HCT116 (cell line): ENCODE results near the gene IFIH1. TPM values are rescaled to one million over a fixed set of nuclear protein-coding genes. Genes with fewer than 3 reads are reported as not detected.

Experiments
- ATAC-seq: fragments of 200-7000 bp; cut with Tn5 transposase; 2 replicates; pipeline ENCODE4 v1.9.1; 2020; ENCODE audit warnings: mild to moderate bottlenecking, moderate library complexity
- BruUV-seq: library from RNA; stranded (reverse); fragments of 400-500 nt; replicated peaks from 2 replicates; lab custom pipeline; 2021; lab: Mats Ljungman, UMichigan
- CTCF ChIA-PET: fragments of 300-600 bp; sonication (Branson Sonifier 250); formaldehyde crosslinking; loops from one replicate; lab custom pipeline; 2021; ENCODE audit warnings: antibody characterized with exemption; lab: Charles Lee
- POLR2A ChIA-PET: fragments of 300-600, 350-600 bp; sonication (Branson Sonifier 250); formaldehyde crosslinking; loops from one replicate; lab custom pipeline; 2021; ENCODE audit warnings: antibody characterized with exemption; lab: Charles Lee
- RAD21 ChIA-PET, 2 experiments: fragments of 300-600 bp; sonication (Branson Sonifier 250); formaldehyde crosslinking; loops; one replicate each; lab custom pipeline; 2023; ENCODE audit warnings: low total read pairs in 2 of 2; ENCODE audit not compliant: uncharacterized antibody in 2 of 2, unreplicated experiment in 2 of 2, low non-redundant PET in 1 of 2; lab: Charles Lee
- DNase-seq: peaks from one replicate; pipeline ENCODE4 v3.0.0-alpha.2; 2010; ENCODE audit warnings: low read depth, low spot score
- H2AFZ ChIP-seq: fragments of 200-600 bp; shearing (Covaris generic), sonication (generic); 2 replicates; pipeline ENCODE4 v1.6.1; 2017; ENCODE audit warnings: low read depth, mixed run types, mixed read lengths, antibody characterized with exemption, low read length; ENCODE audit not compliant: poor library complexity, severe bottlenecking
- H3K27ac ChIP-seq: 2 replicates; pipeline ENCODE4 v1.5.1; 2012; ENCODE audit warnings: low read depth, low read length
- H3K27me3 ChIP-seq: fragments of 200-600 bp; sonication (generic); 2 replicates; pipeline ENCODE4 v1.6.1; 2016; ENCODE audit warnings: mixed run types, low read length, mixed read lengths; ENCODE audit not compliant: insufficient read depth
- H3K36me3 ChIP-seq, 2 experiments: fragments of 200-500 bp in 1 of 2; fragments of 200-600 bp in 1 of 2; sonication (Bioruptor generic) in 1 of 2; sonication (generic) in 1 of 2; 2 replicates each; pipeline versions ENCODE4 v1.5.1 to v1.6.1; 2014 to 2016; ENCODE audit warnings: low read length in 2 of 2, inconsistent platforms in 1 of 2, mixed read lengths in 1 of 2, mixed run types in 1 of 2; ENCODE audit not compliant: insufficient read depth in 2 of 2, control insufficient read depth in 1 of 2
- H3K4me1 ChIP-seq, 2 experiments: fragments of 200-600 bp in 1 of 2; sonication (generic) in 1 of 2; 2 replicates each; pipeline versions ENCODE4 v1.5.1 to v1.6.1; 2012 to 2017; ENCODE audit warnings: low read length in 2 of 2, inconsistent platforms in 1 of 2, mild to moderate bottlenecking in 1 of 2, mixed read lengths in 1 of 2, mixed run types in 1 of 2, moderate library complexity in 1 of 2; ENCODE audit not compliant: insufficient read depth in 2 of 2, control insufficient read depth in 1 of 2
- H3K4me2 ChIP-seq: fragments of 200-600 bp; sonication (generic); 2 replicates; pipeline ENCODE4 v1.6.1; 2017; ENCODE audit warnings: mixed run types, low read length, mixed read lengths
- H3K4me3 ChIP-seq, 2 experiments: fragments of 200-600 bp in 1 of 2; sonication (generic) in 1 of 2; replicated peaks in 1 of 2; 2 replicates each; pipeline ENCODE4 v1.5.1; 2011 to 2016; ENCODE audit warnings: low read length in 2 of 2, control low read depth in 1 of 2, low read depth in 1 of 2, mild to moderate bottlenecking in 1 of 2, mixed read lengths in 1 of 2, mixed run types in 1 of 2
- H3K79me2 ChIP-seq: fragments of 200-600 bp; sonication (generic); 2 replicates; pipeline ENCODE4 v1.6.1; 2017; ENCODE audit warnings: mild to moderate bottlenecking, mixed run types, low read length, moderate library complexity, mixed read lengths; ENCODE audit not compliant: insufficient read depth
- H3K9ac ChIP-seq: fragments of 200-600 bp; sonication (generic); 2 replicates; pipeline ENCODE4 v1.6.1; 2016; ENCODE audit warnings: low read length, mixed read lengths
- H3K9me2 ChIP-seq: fragments of 200-600 bp; sonication (generic), shearing (Covaris generic); 2 replicates; pipeline ENCODE4 v1.6.1; 2017; ENCODE audit warnings: mixed run types, mild to moderate bottlenecking, moderate library complexity; ENCODE audit not compliant: insufficient read depth
- H3K9me3 ChIP-seq, 2 experiments: fragments of 200-500 bp in 1 of 2; fragments of 200-600 bp in 1 of 2; sonication (Bioruptor generic) in 1 of 2; sonication (generic) in 1 of 2; 2 replicates each; pipeline ENCODE4 v1.6.1; 2014 to 2017; ENCODE audit warnings: low read length in 2 of 2, mixed read lengths in 2 of 2, inconsistent platforms in 1 of 2, low read depth in 1 of 2, mild to moderate bottlenecking in 1 of 2, mixed run types in 1 of 2, moderate library complexity in 1 of 2; ENCODE audit not compliant: control insufficient read depth in 1 of 2, insufficient read depth in 1 of 2
- H4K20me1 ChIP-seq: fragments of 200-600 bp; sonication (generic), shearing (Covaris generic); 2 replicates; pipeline ENCODE4 v1.6.1; 2017; ENCODE audit warnings: mixed run types, mild to moderate bottlenecking, moderate library complexity; ENCODE audit not compliant: insufficient read depth
- CTCF ChIP-seq, 3 experiments: fragments of 200-600 bp in 1 of 3; sonication (generic) in 1 of 3; IDR thresholded peaks in 2 of 3; conservative IDR thresholded peaks in 1 of 3; 2 replicates each; pipeline ENCODE4 v1.5.1; 2012 to 2017; ENCODE audit warnings: low read depth in 2 of 3, low read length in 2 of 3, antibody characterized with exemption in 1 of 3, borderline replicate concordance in 1 of 3, control low read depth in 1 of 3, mild to moderate bottlenecking in 1 of 3, mixed read lengths in 1 of 3, mixed run types in 1 of 3, moderate library complexity in 1 of 3; ENCODE audit not compliant: insufficient read depth in 1 of 3
- EZH2 ChIP-seq: fragments of 200-600 bp; sonication (generic); IDR thresholded peaks from 2 replicates; pipeline ENCODE4 v1.6.1; 2017; ENCODE audit warnings: antibody characterized with exemption, mixed run types
- EZH2phosphoT487 ChIP-seq: fragments of 200-600 bp; IDR thresholded peaks from 2 replicates; pipeline ENCODE4 v1.6.1; 2018; ENCODE audit warnings: antibody characterized with exemption, borderline replicate concordance
- REST ChIP-seq: IDR thresholded peaks from 2 replicates; pipeline ENCODE4 v1.6.1; 2012; ENCODE audit warnings: low read depth
- SRF ChIP-seq: IDR thresholded peaks from 2 replicates; pipeline ENCODE4 v1.6.1; 2012; ENCODE audit warnings: low read depth
- TCF7L2 ChIP-seq: IDR thresholded peaks from 2 replicates; pipeline ENCODE4 v1.7.0; 2011; ENCODE audit warnings: borderline replicate concordance, inconsistent platforms; ENCODE audit not compliant: insufficient read depth, insufficient read length; ENCODE audit errors: extremely low read depth
- ZBTB33 ChIP-seq: IDR thresholded peaks from 2 replicates; pipeline ENCODE4 v1.6.1; 2011; ENCODE audit warnings: mild to moderate bottlenecking, low read length, moderate library complexity; ENCODE audit not compliant: insufficient replicate concordance; ENCODE audit errors: extremely low read depth
- intact Hi-C: fragments of 100-400 bp; cut with micrococcal nuclease; formaldehyde crosslinking; loops from 2 replicates; pipeline ENCODE4 v1.10.0; 2022
- total RNA-seq: library from RNA; stranded (reverse); gene quantifications from one replicate; pipeline ENCODE4 v1.2.1, GENCODE V29; 2021; ENCODE audit not compliant: unreplicated experiment

Gene IFIH1
- total RNA-seq, 1 experiment from 2014 or later: 7.0 TPM

- TF ChIP-seq CTCF (IDR thresholded peaks at IDR 0.05 in 2 of 3, conservative IDR thresholded peaks at IDR 0.05 in 1 of 3; ENCODE audit: borderline replicate concordance in 1 of 3, insufficient read depth in 1 of 3, low read depth in 2 of 3, low read length in 2 of 3) (no peak), SRF (no peak)
Observed at GRCh38 chr2:162256591-162256991, 61.9 kb downstream of the IFIH1 start (continued).

GRCh38 chr2:162254236-162254871 lies 64.1 kb downstream of the IFIH1 start:
- no TSS peak for BruUV-seq
- CTCF ChIA-PET: no interaction called here
- POLR2A ChIA-PET: no interaction called here

More at GRCh38 chr2:162254236-162254871, 64.1 kb downstream of the IFIH1 start:
- Histone ChIP-seq H3K36me3 (no peaks in the 10 kb centered on the region), H3K4me1 (no peaks in the 10 kb centered on the region), H3K9me2 (no peaks in the 10 kb centered on the region; the same call in 1 of the 2 replicates), H3K9me3 (no peaks in the 10 kb centered on the region)
- RAD21 ChIA-PET: no interaction called here
- intact Hi-C loops: no loop called here
- TF ChIP-seq REST (no peak), EZH2phosphoT487 (no peak), TCF7L2 (no peak), EZH2 (no peak), ZBTB33 (no peak)
- TF ChIP-seq, all 23 proteins: peak for 0
- ATAC-seq (no peak), DNase-seq (no peak)
- no peak overlapping the region for H3K9ac ChIP-seq
- H3K27me3 ChIP-seq: no peaks in the 10 kb centered on the region
- no peaks in the 10 kb centered on the region for H3K79me2 ChIP-seq
- H4K20me1 ChIP-seq: no peaks in the 10 kb centered on the region
- no peak overlapping the region for H3K4me2 ChIP-seq
- no peak overlapping the region for H3K27ac ChIP-seq
- H3K4me3 ChIP-seq: no peak overlapping the region
- no peak overlapping the region for H2AFZ ChIP-seq
